ENCODE data around the gene MICAL3. TPM values are rescaled to one million over a fixed set of nuclear protein-coding genes. Genes with fewer than 3 reads are reported as not detected.

Gene MICAL3
- total and polyA plus RNA-seq, 5 donors: 30.4 to 105 (median 72.5) TPM

- H3K27ac ChIP-seq (ENCODE audit: low read length): no peak overlapping the region
- WGBS: 72% methylated on average over 27 of the region's 27 CpGs
- peaks cover 2% of the 10 kb centered on the region for H3K4me1 ChIP-seq (ENCODE audit: control insufficient read depth, insufficient read depth, low read length)
- no peak for ATAC-seq
- peak in 1 of 3 donors; percentile 26 for DNase-seq
- no peak overlapping the region for H3K4me3 ChIP-seq (ENCODE audit: low read length)
- intact Hi-C loops (cut with DNase I): no loop called here
- H3K27me3 ChIP-seq (ENCODE audit: control insufficient read depth, insufficient read depth): no peaks in the 10 kb centered on the region
- H3K9me3 ChIP-seq (ENCODE audit: control insufficient read depth, low read length): no peaks in the 10 kb centered on the region
These were observed 249.3 kb downstream of the MICAL3 start for GRCh38 chr22:17774926-17775685.

GRCh38 chr22:17774206-17774925, 250.0 kb downstream of the MICAL3 start, which contains the start of gene BID:
Gene BID (minus strand): TSS chr22:17774469. CDS start chr22:17750116, 24,353 bp downstream.
- Histone ChIP-seq H3K9me3 (ENCODE audit: control insufficient read depth, low read length) (no peaks in the 10 kb centered on the region), H3K27ac (ENCODE audit: low read length) (no peak within 1 kb of the TSS), H3K27me3 (ENCODE audit: control insufficient read depth, insufficient read depth) (no peaks in the 10 kb centered on the region), H3K4me1 (ENCODE audit: control insufficient read depth, insufficient read depth, low read length) (peaks cover 2% of the 10 kb centered on the region), H3K4me3 (ENCODE audit: low read length) (peak within 1 kb of the TSS; percentile 85)
- intact Hi-C loops (cut with DNase I): no loop called here
- peak; percentile 34 to 55 for ATAC-seq
- WGBS: under 1% methylated on average over 64 of the region's 64 CpGs
- peak; percentile 53 to 82 (median 82) for DNase-seq

- Histone ChIP-seq H3K4me3 (ENCODE audit: low read length) (peak overlapping the region; percentile 85), H3K27ac (ENCODE audit: low read length) (no peak overlapping the region), H3K4me1 (ENCODE audit: control insufficient read depth, insufficient read depth, low read length) (peaks cover 2% of the 10 kb centered on the region), H3K9me3 (ENCODE audit: control insufficient read depth, low read length) (no peaks in the 10 kb centered on the region), H3K27me3 (ENCODE audit: control insufficient read depth, insufficient read depth) (no peaks in the 10 kb centered on the region)
- intact Hi-C loops (cut with DNase I): no loop called here
- DNase-seq (peak in 1 of 3 donors; percentile 74), ATAC-seq (peak; percentile 48 to 49)
- 3% methylated on average over 46 of the region's 47 CpGs for WGBS
These were observed 250.7 kb downstream of the MICAL3 start for GRCh38 chr22:17773606-17774205.

GRCh38 chr22:17772958-17773605, 251.3 kb downstream of the MICAL3 start:
- no peaks in the 10 kb centered on the region for H3K27me3 ChIP-seq (ENCODE audit: control insufficient read depth, insufficient read depth)
- no peak overlapping the region for H3K27ac ChIP-seq (ENCODE audit: low read length)
- peak overlapping the region; percentile 85 for H3K4me3 ChIP-seq (ENCODE audit: low read length)
- intact Hi-C loops (cut with DNase I): no loop called here
- ATAC-seq: peak in 1 of 2 donors; percentile 7
- peaks cover 2% of the 10 kb centered on the region for H3K4me1 ChIP-seq (ENCODE audit: control insufficient read depth, insufficient read depth, low read length)
- 57% methylated on average over 18 of the region's 18 CpGs for WGBS
- peak in 1 of 3 donors; percentile 56 for DNase-seq
- H3K9me3 ChIP-seq (ENCODE audit: control insufficient read depth, low read length): no peaks in the 10 kb centered on the region

GRCh38 chr22:17772249-17772957, 252.0 kb downstream of the MICAL3 start:
- no peak for ATAC-seq
- intact Hi-C loops (cut with DNase I): no loop called here
- no peaks in the 10 kb centered on the region for H3K27me3 ChIP-seq (ENCODE audit: control insufficient read depth, insufficient read depth)
- peak in 1 of 3 donors; percentile 59 for DNase-seq
- H3K4me3 ChIP-seq (ENCODE audit: low read length): no peak overlapping the region
- peaks cover 2% of the 10 kb centered on the region for H3K4me1 ChIP-seq (ENCODE audit: control insufficient read depth, insufficient read depth, low read length)
- 74% methylated on average over 21 of the region's 21 CpGs for WGBS
- no peaks in the 10 kb centered on the region for H3K9me3 ChIP-seq (ENCODE audit: control insufficient read depth, low read length)
- no peak overlapping the region for H3K27ac ChIP-seq (ENCODE audit: low read length)

- Histone ChIP-seq H3K9me3 (ENCODE audit: control insufficient read depth, low read length) (no peaks in the 10 kb centered on the region), H3K27me3 (ENCODE audit: control insufficient read depth, insufficient read depth) (no peaks in the 10 kb centered on the region), H3K4me3 (ENCODE audit: low read length) (no peak overlapping the region), H3K27ac (ENCODE audit: low read length) (no peak overlapping the region), H3K4me1 (ENCODE audit: control insufficient read depth, insufficient read depth, low read length) (peaks cover 2% of the 10 kb centered on the region)
- intact Hi-C loops (cut with DNase I): no loop called here
- DNase-seq (no peak), ATAC-seq (no peak)
- 84% methylated on average over 19 of the region's 19 CpGs for WGBS
These were observed 253.9 kb downstream of the MICAL3 start for GRCh38 chr22:17770180-17771077.

GRCh38 chr22:17769716-17770082, 254.7 kb downstream of the MICAL3 start:
- no peaks in the 10 kb centered on the region for H3K4me1 ChIP-seq (ENCODE audit: control insufficient read depth, insufficient read depth, low read length)
- 91% methylated on average over 9 of the region's 9 CpGs for WGBS
- no peak for ATAC-seq
- H3K27ac ChIP-seq (ENCODE audit: low read length): no peak overlapping the region
- no peak for DNase-seq
- no peaks in the 10 kb centered on the region for H3K9me3 ChIP-seq (ENCODE audit: control insufficient read depth, low read length)
- no peak overlapping the region for H3K4me3 ChIP-seq (ENCODE audit: low read length)
- H3K27me3 ChIP-seq (ENCODE audit: control insufficient read depth, insufficient read depth): no peaks in the 10 kb centered on the region
- intact Hi-C loops (cut with DNase I): no loop called here

- ATAC-seq: no peak
- Histone ChIP-seq H3K9me3 (ENCODE audit: control insufficient read depth, low read length) (no peaks in the 10 kb centered on the region), H3K27ac (ENCODE audit: low read length) (no peak overlapping the region), H3K4me3 (ENCODE audit: low read length) (no peak overlapping the region), H3K4me1 (ENCODE audit: control insufficient read depth, insufficient read depth, low read length) (no peaks in the 10 kb centered on the region), H3K27me3 (ENCODE audit: control insufficient read depth, insufficient read depth) (no peaks in the 10 kb centered on the region)
- peak in 1 of 3 donors; percentile 49 for DNase-seq
- WGBS: 89% methylated on average over 14 of the region's 14 CpGs
- intact Hi-C loops (cut with DNase I): no loop called here
These were observed 255.2 kb downstream of the MICAL3 start for GRCh38 chr22:17769013-17769715.

GRCh38 chr22:17767233-17768065, 256.9 kb downstream of the MICAL3 start:
- Histone ChIP-seq H3K27ac (ENCODE audit: low read length) (no peak overlapping the region), H3K4me1 (ENCODE audit: control insufficient read depth, insufficient read depth, low read length) (no peaks in the 10 kb centered on the region), H3K4me3 (ENCODE audit: low read length) (no peak overlapping the region), H3K9me3 (ENCODE audit: control insufficient read depth, low read length) (no peaks in the 10 kb centered on the region), H3K27me3 (ENCODE audit: control insufficient read depth, insufficient read depth) (no peaks in the 10 kb centered on the region)
- ATAC-seq: no peak
- whole genome bisulfite sequencing: 91% methylated on average over 14 of the region's 14 CpGs
- DNase-seq: no peak
- intact Hi-C loops (cut with DNase I): no loop called here

Measured in right cardiac atrium (tissue), 5 donors.